AG04449 (cell line): ENCODE results near the gene NDE1.
A peak's percentile ranks its signal among the peaks of the same experiment; 100 is the strongest.
"Not testable (repeated sequence)": the region's sequence is repeated elsewhere in the genome, so short reads cannot be mapped to it uniquely, and the experiment has no call there.

Experiments used
- CTCF ChIA-PET: fragments of 350-600 bp; formaldehyde crosslinking; extraction: SDS; loops from one replicate; lab custom pipeline; 2021; ENCODE audit warnings: antibody characterized with exemption; lab: Yijun Ruan, JAX
- POLR2A ChIA-PET: fragments of 400-600, 350-600 bp; formaldehyde crosslinking; extraction: SDS; loops from one replicate; lab custom pipeline; 2020; ENCODE audit warnings: antibody characterized with exemption, inconsistent platforms; lab: Yijun Ruan, JAX
- DNase-seq: peaks from one replicate; pipeline ENCODE4 v3.0.0-alpha.2; 2010; ENCODE audit warnings: low read depth, low spot score
- H3K4me3 ChIP-seq: 2 replicates; pipeline ENCODE4 v1.5.1; 2011; ENCODE audit warnings: low read depth, mild to moderate bottlenecking, control low read depth, low read length
- TF ChIP-seq, protein P1 (sequence below): IDR thresholded peaks from one replicate; pipeline ENCODE4 v1.5.1; 2011; ENCODE audit warnings: mild to moderate bottlenecking, moderate library complexity, low read length, control low read depth, inconsistent platforms; ENCODE audit not compliant: insufficient read depth; ENCODE audit errors: missing control alignments

Gene NDE1

GRCh38 chr16:15689290-15689689, 39.2 kb downstream of the NDE1 start:
- POLR2A ChIA-PET = no interaction called here
- no peak for DNase-seq
- TF ChIP-seq, protein P1, sequence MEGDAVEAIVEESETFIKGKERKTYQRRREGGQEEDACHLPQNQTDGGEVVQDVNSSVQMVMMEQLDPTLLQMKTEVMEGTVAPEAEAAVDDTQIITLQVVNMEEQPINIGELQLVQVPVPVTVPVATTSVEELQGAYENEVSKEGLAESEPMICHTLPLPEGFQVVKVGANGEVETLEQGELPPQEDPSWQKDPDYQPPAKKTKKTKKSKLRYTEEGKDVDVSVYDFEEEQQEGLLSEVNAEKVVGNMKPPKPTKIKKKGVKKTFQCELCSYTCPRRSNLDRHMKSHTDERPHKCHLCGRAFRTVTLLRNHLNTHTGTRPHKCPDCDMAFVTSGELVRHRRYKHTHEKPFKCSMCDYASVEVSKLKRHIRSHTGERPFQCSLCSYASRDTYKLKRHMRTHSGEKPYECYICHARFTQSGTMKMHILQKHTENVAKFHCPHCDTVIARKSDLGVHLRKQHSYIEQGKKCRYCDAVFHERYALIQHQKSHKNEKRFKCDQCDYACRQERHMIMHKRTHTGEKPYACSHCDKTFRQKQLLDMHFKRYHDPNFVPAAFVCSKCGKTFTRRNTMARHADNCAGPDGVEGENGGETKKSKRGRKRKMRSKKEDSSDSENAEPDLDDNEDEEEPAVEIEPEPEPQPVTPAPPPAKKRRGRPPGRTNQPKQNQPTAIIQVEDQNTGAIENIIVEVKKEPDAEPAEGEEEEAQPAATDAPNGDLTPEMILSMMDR = no peak
- CTCF ChIA-PET = interaction anchor here (7.8 kb wide), 1 partner anchor 14 kb away, joined by 79 read pairs; no protein-coding TSS in a partner anchor
- H3K4me3 ChIP-seq = no peak overlapping the region

DNA sequence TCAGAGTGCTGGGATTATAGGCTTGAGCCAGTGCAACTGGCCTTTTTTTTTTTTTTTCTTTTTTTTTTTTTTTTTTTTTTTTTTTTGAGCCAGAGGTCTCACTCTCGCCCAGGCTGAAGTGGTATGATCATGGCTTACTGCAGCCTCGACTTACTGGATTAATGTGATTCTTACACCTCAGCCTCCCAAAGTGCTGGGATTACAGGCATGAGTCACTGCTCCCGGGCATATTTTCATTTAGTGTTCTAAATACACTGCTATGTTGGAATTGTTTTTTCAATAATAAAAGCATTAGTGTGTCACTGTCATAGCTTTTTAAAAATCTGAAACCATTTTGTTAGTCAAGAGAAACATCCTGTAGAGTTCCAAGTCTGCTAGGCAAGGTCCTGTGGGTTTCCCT, 40.3 kb downstream of the NDE1 start:
- TF ChIP-seq, protein P1 = no peak
- POLR2A ChIA-PET = no interaction called here

GRCh38 chr16:15691046-15691445, 41.0 kb downstream of the NDE1 start:
- no peak overlapping the region for H3K4me3 ChIP-seq
- ChIA-PET POLR2A (no interaction called here), CTCF (interaction anchor here (3.4 to 7.8 kb wide), 2 partner anchors 9 to 12 kb away, joined by 15 to 79 read pairs; no protein-coding TSS in a partner anchor)
- no peak for DNase-seq
- TF ChIP-seq, protein P1 = no peak

More for the DNA sequence above, 40.3 kb downstream of the NDE1 start:
- CTCF ChIA-PET = interaction anchor here (3.4 to 7.8 kb wide), 2 partner anchors 8 to 13 kb away, joined by 15 to 79 read pairs; no protein-coding TSS in a partner anchor
- H3K4me3 ChIP-seq = no peak overlapping the region
- DNase-seq = peak; percentile 37

GRCh38 chr16:15692508-15692907, 42.5 kb downstream of the NDE1 start:
- CTCF ChIA-PET = interaction anchor here (3.4 to 7.8 kb wide), 2 partner anchors 10 to 11 kb away, joined by 15 to 79 read pairs; no protein-coding TSS in a partner anchor
- POLR2A ChIA-PET, H3K4me3 ChIP-seq, DNase-seq: not testable (repeated sequence)

DNA sequence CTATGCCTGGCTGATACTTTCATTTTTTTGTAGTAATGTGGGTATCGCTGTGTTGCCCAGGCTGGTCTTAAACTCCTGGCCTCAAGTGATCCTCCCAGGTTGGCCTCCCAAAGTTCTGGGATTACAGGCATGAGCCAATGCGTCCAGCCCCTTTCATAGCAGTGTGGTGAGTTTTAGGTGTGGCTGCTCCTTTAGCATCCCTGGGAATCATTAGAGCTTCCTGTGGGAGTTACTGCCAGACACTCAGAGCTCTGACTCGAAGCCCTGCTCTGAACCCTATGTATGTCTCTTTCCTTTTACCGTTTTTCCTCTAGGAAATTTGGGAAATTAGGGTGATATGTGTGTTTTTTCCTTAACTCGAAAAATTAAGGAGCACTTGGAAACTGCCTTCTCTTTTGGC, 44.5 kb downstream of the NDE1 start:
- CTCF ChIA-PET = interaction anchor here (1.3 to 7.8 kb wide), 4 partner anchors 8 to 17 kb away, joined by 4 to 79 read pairs (median 8); no protein-coding TSS in a partner anchor
- TF ChIP-seq, protein P1 = no peak
- H3K4me3 ChIP-seq = no peak overlapping the region
- no peak for DNase-seq
- POLR2A ChIA-PET = interaction anchor here (0.7 kb wide), 1 partner anchor 24 kb away, joined by 5 read pairs; no protein-coding TSS in a partner anchor

DNA sequence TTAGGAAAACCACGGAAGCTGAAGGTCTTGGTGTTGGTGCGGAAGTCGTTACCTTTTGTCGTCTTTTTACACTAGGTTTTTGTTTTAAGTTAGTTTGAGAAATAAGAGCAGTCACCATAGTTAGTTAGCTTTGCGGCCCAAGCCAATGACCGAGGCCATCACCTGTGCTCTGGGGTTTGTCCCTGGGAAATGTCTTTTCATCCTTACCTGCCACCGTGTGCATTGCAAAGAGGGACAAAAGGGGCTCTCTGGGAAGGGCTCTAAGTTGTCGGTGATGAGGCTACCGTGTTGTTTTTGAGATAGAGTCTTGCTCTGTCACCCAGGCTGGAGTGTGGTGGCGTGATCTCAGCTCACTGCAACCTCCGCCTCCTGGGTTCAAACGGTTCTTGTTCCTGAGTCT, 49.8 kb downstream of the NDE1 start:
- POLR2A ChIA-PET = no interaction called here
- TF ChIP-seq, protein P1 = no peak
- CTCF ChIA-PET = interaction anchor here (9.6 kb wide), 1 partner anchor 7 kb away, joined by 79 read pairs; no protein-coding TSS in a partner anchor
- H3K4me3 ChIP-seq = no peak overlapping the region
- no peak for DNase-seq
